OCI-LY1 (cell line): ENCODE data around the gene SHROOM3.
"Not testable (repeated sequence)": the region's sequence is repeated elsewhere in the genome, so short reads cannot be mapped to it uniquely, and the experiment has no call there.

Experiments used
- H2AFZ ChIP-seq: fragments of 200-600 bp; sonication (generic), shearing (Covaris generic); 2 replicates; pipeline ENCODE4 v1.6.0; 2014; ENCODE audit warnings: antibody characterized with exemption, mild to moderate bottlenecking, low read length
- H3F3A ChIP-seq: fragments of 200-600 bp; sonication (generic), shearing (Covaris generic); 2 replicates; pipeline ENCODE4 v1.6.0; 2014; ENCODE audit warnings: mild to moderate bottlenecking, antibody characterized with exemption, low read length, moderate library complexity; ENCODE audit not compliant: insufficient read depth
- H3K27ac ChIP-seq: fragments of 200-600 bp; sonication (generic); 2 replicates; pipeline ENCODE4 v1.5.1; 2014; ENCODE audit warnings: low read length, mixed run types, mild to moderate bottlenecking, low read depth; ENCODE audit not compliant: poor library complexity, severe bottlenecking
- H3K27me3 ChIP-seq: fragments of 200-600 bp; sonication (generic); 2 replicates; pipeline ENCODE4 v1.6.0; 2014; ENCODE audit warnings: antibody characterized with exemption, mild to moderate bottlenecking, low read length, moderate library complexity; ENCODE audit not compliant: insufficient read depth
- H3K36me3 ChIP-seq: fragments of 200-600 bp; sonication (generic); 2 replicates; pipeline ENCODE4 v1.6.1; 2014; ENCODE audit warnings: mild to moderate bottlenecking, antibody characterized with exemption, low read length, moderate library complexity, mixed read lengths; ENCODE audit not compliant: insufficient read depth
- H3K4me1 ChIP-seq: fragments of 200-600 bp; sonication (generic); 2 replicates; pipeline ENCODE4 v1.5.1; 2014; ENCODE audit warnings: mild to moderate bottlenecking, low read length, moderate library complexity; ENCODE audit not compliant: insufficient read depth, severe bottlenecking
- H3K4me2 ChIP-seq: fragments of 200-600 bp; sonication (generic), shearing (Covaris generic); 2 replicates; pipeline ENCODE4 v1.6.1; 2014; ENCODE audit warnings: low read length
- H3K4me3 ChIP-seq: fragments of 200-600 bp; sonication (generic); 2 replicates; pipeline ENCODE4 v1.5.1; 2014; ENCODE audit warnings: low read length, low read depth, mild to moderate bottlenecking, mixed read lengths; ENCODE audit not compliant: poor library complexity, severe bottlenecking
- H3K79me2 ChIP-seq: fragments of 200-600 bp; shearing (Covaris generic); 2 replicates; pipeline ENCODE4 v1.6.1; 2016; ENCODE audit warnings: mixed run types, low read length, mixed read lengths; ENCODE audit not compliant: insufficient read depth
- H3K9ac ChIP-seq: fragments of 200-600 bp; sonication (generic), shearing (Covaris generic); 2 replicates; pipeline ENCODE4 v1.6.1; 2014; ENCODE audit warnings: mild to moderate bottlenecking, low read length, mixed read lengths
- H3K9me2 ChIP-seq: fragments of 200-600 bp; sonication (generic), shearing (Covaris generic); 2 replicates; pipeline ENCODE4 v1.6.1; 2014; ENCODE audit warnings: low read depth, mild to moderate bottlenecking, low read length, mixed read lengths
- H3K9me3 ChIP-seq: fragments of 200-600 bp; shearing (Covaris generic); 2 replicates; pipeline ENCODE4 v1.6.1; 2014; ENCODE audit warnings: low read length, mixed read lengths
- H4K20me1 ChIP-seq: fragments of 200-600 bp; sonication (generic), shearing (Covaris generic); 2 replicates; pipeline ENCODE4 v1.6.0; 2016; ENCODE audit warnings: mild to moderate bottlenecking, low read length; ENCODE audit not compliant: insufficient read depth
- CTCF ChIP-seq: fragments of 200-600 bp; sonication (generic), shearing (Covaris generic); IDR thresholded peaks from 2 replicates; pipeline ENCODE4 v1.5.1; 2017; ENCODE audit warnings: mild to moderate bottlenecking, antibody characterized with exemption, low read length, moderate library complexity, mixed read lengths
- EZH2 ChIP-seq: fragments of 200-600 bp; sonication (generic), shearing (Covaris generic); IDR thresholded peaks from 2 replicates; pipeline ENCODE4 v1.8.0; 2017; ENCODE audit warnings: borderline replicate concordance, mixed run types, mild to moderate bottlenecking, antibody characterized with exemption, low read length, moderate library complexity, mixed read lengths

SHROOM3 gene

GRCh38 chr4:76420762-76421581, 14.1 kb upstream of the SHROOM3 start, which contains the start of gene CCDC158:
Gene CCDC158, minus strand, starts transcription at chr4:76421141. Its CDS starts 17,934 bp downstream, at chr4:76403207.
- Histone ChIP-seq H3K4me2 (no peak within 1 kb of the TSS), H3K27me3 (no peaks in the 10 kb centered on the region), H4K20me1 (no peaks in the 10 kb centered on the region), H3K27ac (no peak within 1 kb of the TSS), H3K79me2 (no peaks in the 10 kb centered on the region), H2AFZ (no peak within 1 kb of the TSS), H3K4me1 (no peaks in the 10 kb centered on the region), H3K9ac (no peak within 1 kb of the TSS), H3F3A (no peaks in the 10 kb centered on the region), H3K9me3 (no peaks in the 10 kb centered on the region), H3K4me3 (no peak within 1 kb of the TSS), H3K36me3 (no peaks in the 10 kb centered on the region), H3K9me2 (no peaks in the 10 kb centered on the region)
- TF ChIP-seq CTCF (no peak), EZH2 (no peak)

- H3K36me3 ChIP-seq, H3K4me3 ChIP-seq, H3K27ac ChIP-seq, H3K79me2 ChIP-seq, H3K4me1 ChIP-seq, H3K9ac ChIP-seq, H3F3A ChIP-seq, H2AFZ ChIP-seq, H3K4me2 ChIP-seq, H3K9me3 ChIP-seq, H4K20me1 ChIP-seq, H3K9me2 ChIP-seq, H3K27me3 ChIP-seq: not testable (repeated sequence)
Measured at GRCh38 chr4:76423159-76423558, 11.9 kb upstream of the SHROOM3 start.

GRCh38 chr4:76426272-76426671, 8.8 kb upstream of the SHROOM3 start:
- no peak overlapping the region for H3K4me3 ChIP-seq
- H3K4me2 ChIP-seq, result no peak overlapping the region
- no peaks in the 10 kb centered on the region for H3K9me3 ChIP-seq
- no peaks in the 10 kb centered on the region for H3K4me1 ChIP-seq
- H3K36me3 ChIP-seq, result no peaks in the 10 kb centered on the region
- H3K27me3 ChIP-seq, result no peaks in the 10 kb centered on the region
- no peak overlapping the region for H3K9ac ChIP-seq
- H3K27ac ChIP-seq, result no peak overlapping the region
- no peak for TF ChIP-seq CTCF
- no peak for TF ChIP-seq EZH2
- H3F3A ChIP-seq, result no peaks in the 10 kb centered on the region
- no peaks in the 10 kb centered on the region for H4K20me1 ChIP-seq
- no peaks in the 10 kb centered on the region for H3K79me2 ChIP-seq
- no peak overlapping the region for H2AFZ ChIP-seq
- no peaks in the 10 kb centered on the region for H3K9me2 ChIP-seq

- no peaks in the 10 kb centered on the region for H4K20me1 ChIP-seq
- H2AFZ ChIP-seq, result no peak overlapping the region
- no peaks in the 10 kb centered on the region for H3K9me2 ChIP-seq
- H3F3A ChIP-seq, result no peaks in the 10 kb centered on the region
- no peaks in the 10 kb centered on the region for H3K9me3 ChIP-seq
- no peak overlapping the region for H3K9ac ChIP-seq
- H3K4me1 ChIP-seq, result no peaks in the 10 kb centered on the region
- H3K36me3 ChIP-seq, result no peaks in the 10 kb centered on the region
- TF ChIP-seq CTCF, result no peak
- TF ChIP-seq EZH2, result no peak
- no peaks in the 10 kb centered on the region for H3K79me2 ChIP-seq
- no peak overlapping the region for H3K27ac ChIP-seq
- H3K27me3 ChIP-seq, result no peaks in the 10 kb centered on the region
- H3K4me3 ChIP-seq, result no peak overlapping the region
- H3K4me2 ChIP-seq, result no peak overlapping the region
Measured at GRCh38 chr4:76429636-76430035, 5.4 kb upstream of the SHROOM3 start.
